GM18861 (cell line): Measurements from ENCODE around the gene ACBD6.
"Not testable (repeated sequence)": the region's sequence is repeated elsewhere in the genome, so short reads cannot be mapped to it uniquely, and the experiment has no call there.

Source experiments
- ATAC-seq: cut with Tn5 transposase; IDR thresholded peaks from one replicate; pipeline ENCODE4 v1.9.1; 2021; ENCODE audit not compliant: unreplicated experiment

ACBD6 gene

GRCh38 chr1:180502361-180503279, at the start of gene ACBD6:
Gene ACBD6, minus strand, starts transcription at chr1:180502577. Its CDS starts 311 bp downstream, at chr1:180502266.
- peak; percentile 70 for ATAC-seq

GRCh38 chr1:180551997-180552396, 49.6 kb upstream of the ACBD6 start:
- no peak for ATAC-seq

- ATAC-seq: no peak
These were observed 47.9 kb upstream of the ACBD6 start for GRCh38 chr1:180550241-180550640.

- ATAC-seq: not testable (repeated sequence)
These were observed 47.4 kb upstream of the ACBD6 start for GRCh38 chr1:180549770-180550169.

- no peak for ATAC-seq
These were observed 46.4 kb upstream of the ACBD6 start for GRCh38 chr1:180548686-180549317.

- ATAC-seq: no peak
These were observed 43.6 kb upstream of the ACBD6 start for GRCh38 chr1:180545991-180546390.

GRCh38 chr1:180544050-180544449, 41.7 kb upstream of the ACBD6 start:
- ATAC-seq: no peak

- no peak for ATAC-seq
These were observed 40.4 kb upstream of the ACBD6 start for GRCh38 chr1:180542838-180543145.

- ATAC-seq: no peak
These were observed 39.9 kb upstream of the ACBD6 start for GRCh38 chr1:180542113-180542837.

- ATAC-seq: no peak
These were observed 38.6 kb upstream of the ACBD6 start for GRCh38 chr1:180540697-180541594.

- no peak for ATAC-seq
These were observed 36.8 kb upstream of the ACBD6 start for GRCh38 chr1:180539136-180539535.

GRCh38 chr1:180536821-180537372, 34.5 kb upstream of the ACBD6 start:
- no peak for ATAC-seq

GRCh38 chr1:180535418-180535999, 33.1 kb upstream of the ACBD6 start:
- ATAC-seq: no peak

GRCh38 chr1:180534214-180534613, 31.8 kb upstream of the ACBD6 start:
- no peak for ATAC-seq

- no peak for ATAC-seq
These were observed 31.1 kb upstream of the ACBD6 start for GRCh38 chr1:180533266-180533987.

- ATAC-seq: no peak
These were observed 30.5 kb upstream of the ACBD6 start for GRCh38 chr1:180532854-180533253.

GRCh38 chr1:180530501-180530900, 28.1 kb upstream of the ACBD6 start:
- ATAC-seq: no peak

- no peak for ATAC-seq
These were observed 26.6 kb upstream of the ACBD6 start for GRCh38 chr1:180528868-180529470.

GRCh38 chr1:180527101-180527669, 24.8 kb upstream of the ACBD6 start:
- ATAC-seq: no peak
